AG04449 (cell line): Measurements from ENCODE around the gene TNS1.

Experiments
- CTCF ChIA-PET: fragments of 350-600 bp; formaldehyde crosslinking; extraction: SDS; loops from one replicate; lab custom pipeline; 2021; ENCODE audit warnings: antibody characterized with exemption; lab: Yijun Ruan, JAX
- POLR2A ChIA-PET: fragments of 400-600, 350-600 bp; formaldehyde crosslinking; extraction: SDS; loops from one replicate; lab custom pipeline; 2020; ENCODE audit warnings: antibody characterized with exemption, inconsistent platforms; lab: Yijun Ruan, JAX
- DNase-seq: peaks from one replicate; pipeline ENCODE4 v3.0.0-alpha.2; 2010; ENCODE audit warnings: low read depth, low spot score
- H3K4me3 ChIP-seq: 2 replicates; pipeline ENCODE4 v1.5.1; 2011; ENCODE audit warnings: low read depth, mild to moderate bottlenecking, control low read depth, low read length
- CTCF ChIP-seq: IDR thresholded peaks from one replicate; pipeline ENCODE4 v1.5.1; 2011; ENCODE audit warnings: mild to moderate bottlenecking, moderate library complexity, low read length, control low read depth, inconsistent platforms; ENCODE audit not compliant: insufficient read depth; ENCODE audit errors: missing control alignments

Gene TNS1

GRCh38 chr2:217993138-217993537 is 9.7 kb downstream of the TNS1 start:
- DNase-seq, result no peak
- no peak for TF ChIP-seq CTCF
- CTCF ChIA-PET, result interaction anchor here (0.8 to 20.8 kb wide), 36 partner anchors 9 to 221 kb away, joined by 3 to 436 read pairs (median 7); partner anchors contain the start of gene TNS1
- no peak overlapping the region for H3K4me3 ChIP-seq
- POLR2A ChIA-PET, result interaction anchor here (2.1 kb wide), 1 partner anchor 10 kb away, joined by 14 read pairs; the partner anchor contains the start of gene TNS1

GRCh38 chr2:217992061-217992460 is 10.7 kb downstream of the TNS1 start:
- no peak for TF ChIP-seq CTCF
- CTCF ChIA-PET, result interaction anchor here (1.3 to 20.8 kb wide), 10 partner anchors 8 to 206 kb away, joined by 3 to 436 read pairs (median 28); partner anchors contain the start of gene TNS1
- DNase-seq, result no peak

GRCh38 chr2:217990791-217991465 is 11.9 kb downstream of the TNS1 start:
- no peak for DNase-seq
- H3K4me3 ChIP-seq, result no peak overlapping the region
- ChIA-PET CTCF (interaction anchor here (0.6 to 20.8 kb wide), 7 partner anchors 12 to 219 kb away, joined by 3 to 436 read pairs (median 10); no protein-coding TSS in a partner anchor), POLR2A (interaction anchor here (0.6 to 0.7 kb wide), 2 partner anchors 61 to 77 kb away, joined by 3 read pairs; no protein-coding TSS in a partner anchor)
- no peak for TF ChIP-seq CTCF

More at GRCh38 chr2:217992061-217992460, 10.7 kb downstream of the TNS1 start:
- H3K4me3 ChIP-seq, result no peak overlapping the region
- POLR2A ChIA-PET, result no interaction called here

GRCh38 chr2:217990389-217990788 is 12.4 kb downstream of the TNS1 start:
- no peak for DNase-seq
- H3K4me3 ChIP-seq, result no peak overlapping the region
- ChIA-PET POLR2A (interaction anchor here (0.7 kb wide), 1 partner anchor 77 kb away, joined by 3 read pairs; no protein-coding TSS in a partner anchor), CTCF (interaction anchor here (1.4 to 20.8 kb wide), 7 partner anchors 8 to 205 kb away, joined by 3 to 436 read pairs (median 11); no protein-coding TSS in a partner anchor)
- TF ChIP-seq CTCF, result no peak

GRCh38 chr2:217989221-217989948 is 13.4 kb downstream of the TNS1 start:
- CTCF ChIA-PET, result interaction anchor here (0.7 to 20.8 kb wide), 30 partner anchors 9 to 234 kb away, joined by 3 to 436 read pairs (median 6); partner anchors contain the start of gene TNS1
- no peak overlapping the region for H3K4me3 ChIP-seq
- POLR2A ChIA-PET, result interaction anchor here (0.6 to 1.1 kb wide), 2 partner anchors 19 to 69 kb away, joined by 3 to 5 read pairs; no protein-coding TSS in a partner anchor
- DNase-seq, result no peak
- no peak for TF ChIP-seq CTCF

GRCh38 chr2:217988840-217989204 is 14.0 kb downstream of the TNS1 start:
- POLR2A ChIA-PET, result interaction anchor here (0.6 kb wide), 1 partner anchor 68 kb away, joined by 5 read pairs; no protein-coding TSS in a partner anchor
- TF ChIP-seq CTCF, result no peak

More at GRCh38 chr2:217988840-217989204, 14.0 kb downstream of the TNS1 start:
- DNase-seq, result no peak
- no peak overlapping the region for H3K4me3 ChIP-seq
- CTCF ChIA-PET, result interaction anchor here (0.7 to 20.8 kb wide), 29 partner anchors 8 to 234 kb away, joined by 3 to 436 read pairs (median 6); no protein-coding TSS in a partner anchor
